Body of pancreas (tissue), 4 donors: ENCODE results near the gene TUBA1B.

Source experiments
- CTCF ChIP-seq, 7 experiments: fragments of 450-650 bp in 4 of 7; fragments of 200-600 bp in 3 of 7; sonication (generic) in 3 of 7; IDR thresholded peaks; one replicate each; pipeline ENCODE4 v1.5.1; 2016 to 2019; ENCODE audit warnings: antibody characterized with exemption in 7 of 7
- POLR2A ChIP-seq, 3 donors: fragments of 450-650 bp; IDR thresholded peaks; one replicate each; pipeline ENCODE4 v1.6.1; 2016; ENCODE audit warnings: antibody characterized with exemption in 3 of 3, mild to moderate bottlenecking in 2 of 3

DNA sequence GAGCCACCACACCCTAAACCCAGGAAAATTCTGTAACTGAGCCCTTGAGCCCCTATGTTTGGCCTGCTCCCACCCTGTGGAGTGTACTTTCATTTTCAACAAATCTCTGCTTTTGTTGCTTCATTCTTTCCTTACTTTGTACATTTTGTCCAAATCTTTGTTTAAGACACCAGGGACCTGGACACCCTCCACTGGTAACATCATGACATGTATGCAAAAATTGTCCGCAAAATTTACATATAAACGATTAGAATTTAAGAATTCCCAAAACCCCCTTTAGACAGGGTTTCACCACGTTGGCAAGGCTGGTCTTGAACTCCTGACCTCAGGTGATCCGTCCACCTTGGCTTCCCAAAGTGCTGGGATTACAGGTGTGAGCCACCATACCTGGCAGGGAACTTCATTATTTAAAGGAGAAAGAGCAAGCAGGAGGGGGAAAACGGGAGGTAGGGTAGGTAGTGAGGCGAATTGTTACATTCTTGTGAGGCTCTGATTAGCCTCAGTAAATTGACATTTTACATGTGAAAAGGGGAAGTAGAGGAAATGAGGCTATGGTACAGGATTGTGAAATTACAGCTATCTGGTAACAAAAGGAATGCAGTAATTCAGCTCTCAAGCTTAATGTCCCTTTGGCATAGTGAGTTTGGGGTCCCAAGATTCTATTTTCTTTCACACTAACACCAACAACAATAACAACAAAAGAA is 30.0 kb upstream of the TUBA1B start:
- TF ChIP-seq CTCF (IDR thresholded peaks at IDR 0.05) (no peak), POLR2A (IDR thresholded peaks at IDR 0.05) (no peak)
